IPS-NIHi7 (cell line): ENCODE results near the gene CD74.

ENCODE experiments used
- DNase-seq: peaks from one replicate; pipeline ENCODE4 v3.0.0; 2012; ENCODE audit warnings: mixed read lengths; ENCODE audit errors: extremely low spot score

CD74 gene

GRCh38 chr5:150397782-150398721, 14.7 kb downstream of the CD74 start:
- DNase-seq = no peak

- no peak for DNase-seq
These were observed 15.4 kb downstream of the CD74 start for GRCh38 chr5:150397146-150397781.

- DNase-seq = no peak
These were observed 16.4 kb downstream of the CD74 start for GRCh38 chr5:150396267-150396666.

GRCh38 chr5:150395688-150395975, 17.1 kb downstream of the CD74 start:
- DNase-seq = no peak

- no peak for DNase-seq
These were observed 17.6 kb downstream of the CD74 start for GRCh38 chr5:150394912-150395687.

- DNase-seq = no peak
These were observed 18.6 kb downstream of the CD74 start for GRCh38 chr5:150394131-150394530.

GRCh38 chr5:150393096-150393645, 19.5 kb downstream of the CD74 start:
- no peak for DNase-seq

GRCh38 chr5:150392680-150393079, 20.0 kb downstream of the CD74 start:
- no peak for DNase-seq

GRCh38 chr5:150391986-150392385, 20.7 kb downstream of the CD74 start:
- DNase-seq = no peak

- DNase-seq = no peak
These were observed 21.5 kb downstream of the CD74 start for GRCh38 chr5:150391064-150391834.

- no peak for DNase-seq
These were observed 23.0 kb downstream of the CD74 start for GRCh38 chr5:150389531-150390266.

GRCh38 chr5:150386024-150386855, 26.5 kb downstream of the CD74 start:
- no peak for DNase-seq

- no peak for DNase-seq
These were observed 28.0 kb downstream of the CD74 start for GRCh38 chr5:150384701-150385100.

GRCh38 chr5:150377964-150378694, 34.6 kb downstream of the CD74 start:
- DNase-seq = peak; percentile 38

GRCh38 chr5:150376799-150377771, 35.6 kb downstream of the CD74 start:
- no peak for DNase-seq

GRCh38 chr5:150374651-150375050, 38.1 kb downstream of the CD74 start:
- no peak for DNase-seq

GRCh38 chr5:150372639-150373038, 40.1 kb downstream of the CD74 start:
- no peak for DNase-seq

GRCh38 chr5:150368526-150368925, 44.2 kb downstream of the CD74 start:
- DNase-seq = no peak
